Measurements from ENCODE around the gene SEMA3E.
"Not testable (repeated sequence)": the region's sequence is repeated elsewhere in the genome, so short reads cannot be mapped to it uniquely, and the experiment has no call there.

The SEMA3E gene

GRCh38 chr7:83681200-83681778 is 32.4 kb upstream of the SEMA3E start:
- H3K4me1 ChIP-seq (ENCODE audit: insufficient read depth, low read length, poor library complexity, severe bottlenecking) = no peaks in the 10 kb centered on the region
- no peaks in the 10 kb centered on the region for H3K79me2 ChIP-seq (ENCODE audit: insufficient read depth, low read length)
- H3F3A ChIP-seq (ENCODE audit: low read depth) = no peaks in the 10 kb centered on the region
- H3K36me3 ChIP-seq (ENCODE audit: insufficient read depth, low read length) = no peaks in the 10 kb centered on the region
- no peaks in the 10 kb centered on the region for H3K9me2 ChIP-seq (replicated peaks; ENCODE audit: low read depth, low read length)
- no peak overlapping the region for H3K4me3 ChIP-seq (ENCODE audit: low read length, poor library complexity, severe bottlenecking)
- H3K4me2 ChIP-seq (ENCODE audit: low read depth, low read length, poor library complexity, severe bottlenecking) = no peak overlapping the region
- no peaks in the 10 kb centered on the region for H4K20me1 ChIP-seq (ENCODE audit: insufficient read depth, low read length, poor library complexity, severe bottlenecking)
- H3K9me3 ChIP-seq (ENCODE audit: insufficient read depth, low read depth, low read length) = no peaks in the 10 kb centered on the region
- no peaks in the 10 kb centered on the region for H3K27me3 ChIP-seq (ENCODE audit: insufficient read depth, low read length, poor library complexity, severe bottlenecking)
- TF ChIP-seq, protein P1, sequence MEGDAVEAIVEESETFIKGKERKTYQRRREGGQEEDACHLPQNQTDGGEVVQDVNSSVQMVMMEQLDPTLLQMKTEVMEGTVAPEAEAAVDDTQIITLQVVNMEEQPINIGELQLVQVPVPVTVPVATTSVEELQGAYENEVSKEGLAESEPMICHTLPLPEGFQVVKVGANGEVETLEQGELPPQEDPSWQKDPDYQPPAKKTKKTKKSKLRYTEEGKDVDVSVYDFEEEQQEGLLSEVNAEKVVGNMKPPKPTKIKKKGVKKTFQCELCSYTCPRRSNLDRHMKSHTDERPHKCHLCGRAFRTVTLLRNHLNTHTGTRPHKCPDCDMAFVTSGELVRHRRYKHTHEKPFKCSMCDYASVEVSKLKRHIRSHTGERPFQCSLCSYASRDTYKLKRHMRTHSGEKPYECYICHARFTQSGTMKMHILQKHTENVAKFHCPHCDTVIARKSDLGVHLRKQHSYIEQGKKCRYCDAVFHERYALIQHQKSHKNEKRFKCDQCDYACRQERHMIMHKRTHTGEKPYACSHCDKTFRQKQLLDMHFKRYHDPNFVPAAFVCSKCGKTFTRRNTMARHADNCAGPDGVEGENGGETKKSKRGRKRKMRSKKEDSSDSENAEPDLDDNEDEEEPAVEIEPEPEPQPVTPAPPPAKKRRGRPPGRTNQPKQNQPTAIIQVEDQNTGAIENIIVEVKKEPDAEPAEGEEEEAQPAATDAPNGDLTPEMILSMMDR (conservative IDR thresholded peaks at IDR 0.05; ENCODE audit: low read length) = no peak
- TF ChIP-seq EZH2phosphoT487 (IDR thresholded peaks at IDR 0.05; ENCODE audit: borderline replicate concordance) = no peak
- no peak overlapping the region for H3K9ac ChIP-seq (ENCODE audit: low read depth, low read length, poor library complexity, severe bottlenecking)
- H2AFZ ChIP-seq (ENCODE audit: low read length) = no peak overlapping the region

DNA sequence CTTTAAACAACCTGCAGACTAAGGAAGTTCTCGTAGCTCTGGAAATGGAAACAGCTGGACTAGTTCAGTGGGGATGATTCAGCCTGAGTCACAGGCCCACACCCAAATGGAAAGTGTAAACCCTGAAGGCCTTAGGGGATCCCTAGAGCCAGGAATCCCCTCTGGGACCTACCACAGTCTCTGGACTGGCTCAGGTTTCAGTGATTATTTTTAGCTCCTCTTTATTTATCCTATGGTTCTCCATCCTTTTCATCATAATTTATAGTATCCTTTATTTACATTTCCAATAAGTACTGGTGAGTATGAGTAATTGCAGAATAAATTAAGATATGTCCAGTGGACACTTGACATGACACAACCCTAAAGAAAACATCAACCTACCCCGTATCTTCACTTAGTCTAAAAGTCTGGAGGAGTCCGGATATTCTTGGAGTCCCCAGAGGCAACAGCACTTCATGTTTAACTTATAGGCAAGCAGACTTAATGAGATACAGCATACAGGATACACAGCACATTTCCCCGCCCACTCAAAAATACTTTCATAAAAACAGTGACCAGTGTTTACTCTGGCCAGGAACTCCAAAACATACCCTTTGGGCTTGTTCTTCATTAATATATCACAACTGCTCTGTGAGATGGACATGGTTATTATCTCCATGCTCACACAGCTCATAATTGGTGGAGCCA is 28.4 kb upstream of the SEMA3E start:
- Histone ChIP-seq H3K36me3 (ENCODE audit: insufficient read depth, low read length) (no peaks in the 10 kb centered on the region), H2AFZ (ENCODE audit: low read length) (no peak overlapping the region), H3K9me3 (ENCODE audit: insufficient read depth, low read depth, low read length) (no peaks in the 10 kb centered on the region), H3K4me2 (ENCODE audit: low read depth, low read length, poor library complexity, severe bottlenecking) (no peak overlapping the region), H3K9ac (ENCODE audit: low read depth, low read length, poor library complexity, severe bottlenecking) (no peak overlapping the region), H4K20me1 (ENCODE audit: insufficient read depth, low read length, poor library complexity, severe bottlenecking) (no peaks in the 10 kb centered on the region), H3K79me2 (ENCODE audit: insufficient read depth, low read length) (no peaks in the 10 kb centered on the region), H3F3A (ENCODE audit: low read depth) (no peaks in the 10 kb centered on the region), H3K27me3 (ENCODE audit: insufficient read depth, low read length, poor library complexity, severe bottlenecking) (no peaks in the 10 kb centered on the region), H3K9me2 (replicated peaks; ENCODE audit: low read depth, low read length) (no peaks in the 10 kb centered on the region), H3K4me3 (ENCODE audit: low read length, poor library complexity, severe bottlenecking) (no peak overlapping the region), H3K4me1 (ENCODE audit: insufficient read depth, low read length, poor library complexity, severe bottlenecking) (no peaks in the 10 kb centered on the region)
- TF ChIP-seq, protein P1 (conservative IDR thresholded peaks at IDR 0.05; ENCODE audit: low read length) = no peak
- no peak for TF ChIP-seq EZH2phosphoT487 (IDR thresholded peaks at IDR 0.05; ENCODE audit: borderline replicate concordance)

DNA sequence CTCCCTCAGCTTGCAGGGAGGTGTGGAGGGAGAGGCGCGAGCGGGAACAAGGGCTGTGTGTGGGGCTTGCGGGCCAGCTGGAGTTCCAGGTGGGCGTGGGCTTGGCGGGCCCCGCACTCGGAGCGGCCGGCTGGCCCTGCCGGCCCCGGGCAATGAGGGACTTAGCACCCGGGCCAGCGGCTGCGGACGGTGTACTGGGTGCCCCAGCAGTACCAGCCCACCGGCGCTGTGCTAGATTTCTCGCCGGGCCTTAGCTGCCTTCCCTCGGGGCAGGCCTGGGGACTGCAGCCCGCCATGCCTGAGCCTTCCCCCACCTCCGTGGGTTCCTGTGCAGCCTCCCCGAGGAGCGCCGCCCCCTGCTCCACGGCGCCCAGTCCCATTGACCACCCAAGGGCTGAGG is 24.4 kb upstream of the SEMA3E start:
- not testable (repeated sequence) for H3K9me2 ChIP-seq (replicated peaks; ENCODE audit: low read depth, low read length); H3K4me3 ChIP-seq (ENCODE audit: low read length, poor library complexity, severe bottlenecking); H3K79me2 ChIP-seq (ENCODE audit: insufficient read depth, low read length); H3K9ac ChIP-seq (ENCODE audit: low read depth, low read length, poor library complexity, severe bottlenecking); H3F3A ChIP-seq (ENCODE audit: low read depth); H3K4me1 ChIP-seq (ENCODE audit: insufficient read depth, low read length, poor library complexity, severe bottlenecking); H2AFZ ChIP-seq (ENCODE audit: low read length); H3K4me2 ChIP-seq (ENCODE audit: low read depth, low read length, poor library complexity, severe bottlenecking); H4K20me1 ChIP-seq (ENCODE audit: insufficient read depth, low read length, poor library complexity, severe bottlenecking); H3K36me3 ChIP-seq (ENCODE audit: insufficient read depth, low read length); H3K9me3 ChIP-seq (ENCODE audit: insufficient read depth, low read depth, low read length); H3K27me3 ChIP-seq (ENCODE audit: insufficient read depth, low read length, poor library complexity, severe bottlenecking)

- Histone ChIP-seq H2AFZ (ENCODE audit: low read length) (no peak overlapping the region), H3K79me2 (ENCODE audit: insufficient read depth, low read length) (no peaks in the 10 kb centered on the region), H3F3A (ENCODE audit: low read depth) (no peaks in the 10 kb centered on the region), H3K27me3 (ENCODE audit: insufficient read depth, low read length, poor library complexity, severe bottlenecking) (no peaks in the 10 kb centered on the region), H3K36me3 (ENCODE audit: insufficient read depth, low read length) (no peaks in the 10 kb centered on the region), H3K4me1 (ENCODE audit: insufficient read depth, low read length, poor library complexity, severe bottlenecking) (no peaks in the 10 kb centered on the region), H3K4me2 (ENCODE audit: low read depth, low read length, poor library complexity, severe bottlenecking) (no peak overlapping the region), H4K20me1 (ENCODE audit: insufficient read depth, low read length, poor library complexity, severe bottlenecking) (no peaks in the 10 kb centered on the region), H3K9me3 (ENCODE audit: insufficient read depth, low read depth, low read length) (no peaks in the 10 kb centered on the region), H3K9ac (ENCODE audit: low read depth, low read length, poor library complexity, severe bottlenecking) (no peak overlapping the region), H3K9me2 (replicated peaks; ENCODE audit: low read depth, low read length) (no peaks in the 10 kb centered on the region), H3K4me3 (ENCODE audit: low read length, poor library complexity, severe bottlenecking) (no peak overlapping the region)
- TF ChIP-seq EZH2phosphoT487 (IDR thresholded peaks at IDR 0.05; ENCODE audit: borderline replicate concordance) = no peak
- TF ChIP-seq, protein P1 (conservative IDR thresholded peaks at IDR 0.05; ENCODE audit: low read length) = no peak
Measured at GRCh38 chr7:83672157-83672556, 23.2 kb upstream of the SEMA3E start.
